HG03439 (cell line): ENCODE results near the gene CFAP20DC.
A peak's percentile ranks its signal among the peaks of the same experiment; 100 is the strongest.
"Not testable (repeated sequence)": the region's sequence is repeated elsewhere in the genome, so short reads cannot be mapped to it uniquely, and the experiment has no call there.

Source experiments
- ATAC-seq: cut with Tn5 transposase; IDR thresholded peaks from one replicate; pipeline ENCODE4 v1.9.1; 2021; ENCODE audit warnings: mild to moderate bottlenecking, moderate library complexity; ENCODE audit not compliant: unreplicated experiment

Gene CFAP20DC

GRCh38 chr3:58874795-58875194 is 175.0 kb downstream of the CFAP20DC start:
- ATAC-seq, result peak; percentile 83

- peak; percentile 86 for ATAC-seq
Observed at GRCh38 chr3:58874248-58874741, 175.5 kb downstream of the CFAP20DC start.

GRCh38 chr3:58868097-58868779 is 181.6 kb downstream of the CFAP20DC start:
- ATAC-seq, result no peak

- ATAC-seq, result no peak
Observed at GRCh38 chr3:58867621-58868020, 182.2 kb downstream of the CFAP20DC start.

- no peak for ATAC-seq
Observed at GRCh38 chr3:58866079-58866478, 183.7 kb downstream of the CFAP20DC start.

- ATAC-seq, result no peak
Observed at GRCh38 chr3:58864480-58864879, 185.3 kb downstream of the CFAP20DC start.

- ATAC-seq, result no peak
Observed at GRCh38 chr3:58863206-58863605, 186.6 kb downstream of the CFAP20DC start.

GRCh38 chr3:58861551-58861950 is 188.3 kb downstream of the CFAP20DC start:
- ATAC-seq, result no peak

- ATAC-seq, result no peak
Observed at GRCh38 chr3:58858126-58858525, 191.7 kb downstream of the CFAP20DC start.

- no peak for ATAC-seq
Observed at GRCh38 chr3:58857402-58857801, 192.4 kb downstream of the CFAP20DC start.

- ATAC-seq, result no peak
Observed at GRCh38 chr3:58848826-58849225, 201.0 kb downstream of the CFAP20DC start.

GRCh38 chr3:58842050-58842747 is 207.6 kb downstream of the CFAP20DC start:
- ATAC-seq, result not testable (repeated sequence)

- ATAC-seq, result no peak
Observed at GRCh38 chr3:58840949-58841348, 208.9 kb downstream of the CFAP20DC start.

- no peak for ATAC-seq
Observed at GRCh38 chr3:58839964-58840363, 209.9 kb downstream of the CFAP20DC start.

- no peak for ATAC-seq
Observed at GRCh38 chr3:58839187-58839586, 210.6 kb downstream of the CFAP20DC start.

- ATAC-seq, result no peak
Observed at GRCh38 chr3:58837856-58838255, 212.0 kb downstream of the CFAP20DC start.

- ATAC-seq, result no peak
Observed at GRCh38 chr3:58837141-58837843, 212.5 kb downstream of the CFAP20DC start.

GRCh38 chr3:58835086-58835485 is 214.7 kb downstream of the CFAP20DC start:
- ATAC-seq, result no peak

GRCh38 chr3:58833491-58833890 is 216.3 kb downstream of the CFAP20DC start:
- ATAC-seq, result no peak

GRCh38 chr3:58829321-58830000 is 220.4 kb downstream of the CFAP20DC start:
- no peak for ATAC-seq

GRCh38 chr3:58824777-58825176 is 225.0 kb downstream of the CFAP20DC start:
- no peak for ATAC-seq
